ENCODE data around the gene RNU1-3.
A peak's percentile ranks its signal among the peaks of the same experiment; 100 is the strongest.
"Not testable (repeated sequence)": the region's sequence is repeated elsewhere in the genome, so short reads cannot be mapped to it uniquely, and the experiment has no call there.

The RNU1-3 gene

GRCh38 chr1:16649960-16650359 lies 16.8 kb downstream of the RNU1-3 start:
- DNase-seq = not testable (repeated sequence)

GRCh38 chr1:16649390-16649789 lies 17.4 kb downstream of the RNU1-3 start:
- not testable (repeated sequence) for DNase-seq

GRCh38 chr1:16648756-16649155 lies 18.0 kb downstream of the RNU1-3 start:
- not testable (repeated sequence) for DNase-seq

- not testable (repeated sequence) for DNase-seq
Observed at GRCh38 chr1:16648250-16648649, 18.5 kb downstream of the RNU1-3 start.

- DNase-seq = not testable (repeated sequence)
Observed at GRCh38 chr1:16647179-16648176, 19.3 kb downstream of the RNU1-3 start.

- DNase-seq = not testable (repeated sequence)
Observed at GRCh38 chr1:16646716-16647115, 20.0 kb downstream of the RNU1-3 start.

- DNase-seq = not testable (repeated sequence)
Observed at GRCh38 chr1:16646061-16646664, 20.6 kb downstream of the RNU1-3 start.

GRCh38 chr1:16645271-16646060 lies 21.3 kb downstream of the RNU1-3 start:
- DNase-seq = not testable (repeated sequence)

GRCh38 chr1:16644482-16645270 lies 22.1 kb downstream of the RNU1-3 start:
- peak; percentile 86 to 98 for DNase-seq

- no peak for DNase-seq
Observed at GRCh38 chr1:16644193-16644481, 22.6 kb downstream of the RNU1-3 start.

- peak in 1 of 2 experiments; percentile 56 for DNase-seq
Observed at GRCh38 chr1:16643476-16644192, 23.1 kb downstream of the RNU1-3 start.

GRCh38 chr1:16643001-16643411 lies 23.7 kb downstream of the RNU1-3 start:
- DNase-seq = not testable (repeated sequence)

- not testable (repeated sequence) for DNase-seq
Observed at GRCh38 chr1:16642025-16642966, 24.5 kb downstream of the RNU1-3 start.

- DNase-seq = not testable (repeated sequence)
Observed at GRCh38 chr1:16641159-16641975, 25.4 kb downstream of the RNU1-3 start.

- DNase-seq = not testable (repeated sequence)
Observed at GRCh38 chr1:16639091-16640031, 27.4 kb downstream of the RNU1-3 start.

GRCh38 chr1:16637941-16638778 lies 28.6 kb downstream of the RNU1-3 start:
- DNase-seq = peak in 1 of 2 experiments; percentile 63

GRCh38 chr1:16636551-16637195 lies 30.1 kb downstream of the RNU1-3 start:
- not testable (repeated sequence) for DNase-seq

All from NCI-H526 (cell line).